CD1c-positive myeloid dendritic cell (primary cell): ENCODE measurements around the gene LINC01488.

Experiments used
- DNase-seq: peaks from one replicate; pipeline ENCODE4 v3.0.0-alpha.2; 2016; ENCODE audit errors: extremely low spot score

LINC01488 gene

DNA sequence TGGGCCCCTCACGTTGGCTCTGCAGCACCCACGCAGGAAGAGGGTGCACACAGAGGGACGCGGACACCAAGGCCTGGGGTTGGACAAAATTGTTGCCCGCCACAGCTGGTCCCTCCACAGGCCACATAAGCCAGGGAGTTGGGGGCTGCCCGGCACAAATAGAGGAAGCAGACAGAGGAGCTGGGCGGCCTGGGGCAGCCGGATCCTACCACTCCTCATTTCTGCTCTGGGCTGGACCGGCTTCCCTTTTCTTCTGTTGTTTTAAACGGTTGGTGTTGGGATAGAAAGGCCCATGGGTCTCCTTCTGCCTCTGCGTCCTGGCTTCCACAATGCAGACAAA lies 36.4 kb upstream of the LINC01488 start:
- DNase-seq = peak; percentile 72

DNA sequence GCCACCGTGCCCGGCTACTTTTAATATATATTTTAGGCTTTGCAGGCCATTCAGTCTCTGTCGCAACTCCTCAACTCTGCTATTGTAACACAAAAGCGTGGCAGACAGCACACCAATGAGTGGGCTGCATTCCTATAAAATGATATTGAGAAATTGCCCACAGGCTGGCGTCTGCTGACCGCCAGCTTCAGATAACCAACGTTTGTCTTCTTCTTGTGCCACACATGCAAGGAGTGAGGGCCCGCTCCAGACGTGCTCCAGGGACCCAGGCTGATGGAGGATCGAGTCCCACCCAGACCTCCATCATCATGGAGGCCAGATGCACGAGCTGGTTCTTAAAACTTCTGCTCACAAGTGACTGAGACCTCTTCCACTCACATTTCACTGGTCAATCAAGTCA lies 35.4 kb upstream of the LINC01488 start:
- DNase-seq = peak; percentile 36

DNA sequence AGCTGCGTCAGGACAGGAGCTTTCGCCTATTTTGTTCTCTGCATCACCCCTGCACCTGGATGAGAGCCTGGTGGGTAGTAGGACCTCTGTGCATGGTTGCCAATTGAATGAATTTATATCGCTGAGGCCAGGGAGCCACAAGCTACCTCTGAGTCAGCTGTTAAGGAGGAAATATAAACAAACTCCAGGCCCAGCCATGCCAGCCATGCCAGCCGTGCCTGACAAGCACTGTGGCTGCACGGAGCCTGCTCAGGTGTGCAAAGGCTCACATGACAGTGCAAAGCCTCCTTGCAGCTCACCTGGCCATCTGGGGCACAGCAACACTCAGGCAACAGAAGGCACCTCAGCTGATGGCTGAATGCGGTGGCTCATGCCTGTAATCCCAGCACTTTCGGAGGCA lies 33.7 kb upstream of the LINC01488 start:
- DNase-seq = no peak

DNA sequence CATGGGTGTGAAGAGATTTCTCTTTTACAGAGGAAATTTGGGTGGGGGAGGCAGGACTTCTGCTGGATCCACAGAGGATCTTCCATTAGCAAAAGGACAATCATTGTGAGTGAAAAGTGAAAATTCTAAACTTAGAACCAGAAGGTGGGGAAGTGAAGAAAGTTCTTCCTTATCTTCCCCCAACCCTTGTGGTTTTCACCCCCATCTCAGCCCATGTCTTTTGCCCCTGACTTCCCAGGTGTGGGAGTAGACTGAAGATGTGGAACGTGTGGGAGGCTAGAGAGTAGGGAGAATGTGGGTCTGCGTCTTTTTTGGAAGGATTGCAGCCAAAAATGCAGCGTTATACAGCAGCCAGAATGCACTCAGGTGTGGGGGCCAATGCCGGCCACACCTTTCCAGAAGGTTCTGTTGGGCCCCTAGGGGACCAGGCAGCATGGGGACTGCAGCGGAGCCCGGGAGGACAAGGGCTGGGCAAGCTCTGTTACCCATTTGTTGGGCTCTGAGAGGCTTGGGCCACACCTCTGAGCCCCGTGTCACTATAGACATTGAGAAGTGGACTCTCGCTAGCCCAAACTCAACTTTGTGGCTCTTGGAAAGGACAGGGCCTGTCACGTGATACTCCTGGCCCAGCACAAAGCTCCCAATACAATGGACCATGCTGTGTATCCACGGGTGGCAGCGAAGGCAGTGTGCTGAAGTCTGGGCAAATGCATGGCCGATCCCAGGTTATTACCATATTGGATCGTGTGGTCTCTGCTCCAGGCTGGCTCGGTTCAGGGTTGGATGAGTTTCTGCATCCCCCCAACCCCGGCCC lies 32.8 kb upstream of the LINC01488 start:
- no peak for DNase-seq

DNA sequence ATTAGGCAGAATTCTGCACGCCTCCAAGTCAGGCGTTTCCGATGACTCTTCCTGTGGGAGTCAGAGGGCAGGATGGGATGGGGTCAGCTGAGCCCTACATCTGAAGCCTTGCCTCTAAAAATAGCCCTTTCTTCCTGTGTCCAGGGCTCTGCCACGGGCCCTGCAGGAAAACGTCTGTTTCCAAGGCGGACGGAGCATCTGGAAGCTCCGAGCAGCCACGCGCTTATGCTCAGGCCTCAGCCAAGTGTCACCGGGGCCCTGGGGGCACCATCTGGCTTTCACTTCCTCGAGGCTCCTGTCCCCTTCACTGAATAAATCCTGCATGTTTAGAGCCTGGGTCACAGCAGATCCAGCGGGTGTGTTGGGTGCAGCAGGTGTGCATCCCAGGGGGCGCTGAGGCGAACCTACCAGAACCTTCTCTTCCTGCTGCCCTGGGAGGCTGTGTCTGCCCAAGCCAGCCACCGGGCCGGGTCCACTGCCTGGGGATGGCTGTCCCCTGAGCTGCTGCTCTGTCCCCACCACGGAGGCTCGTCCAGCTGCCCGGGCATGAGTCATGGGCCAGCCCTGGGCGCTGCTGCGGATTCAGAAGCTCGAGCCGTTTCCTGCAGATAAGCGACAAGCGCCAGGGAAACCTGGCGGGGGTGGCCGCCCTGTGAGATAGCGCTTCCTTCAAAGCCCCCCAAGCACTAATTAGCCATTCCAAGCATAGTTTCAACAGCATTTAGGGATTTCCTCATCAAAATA lies 32.0 kb upstream of the LINC01488 start:
- DNase-seq = peak; percentile 60

DNA sequence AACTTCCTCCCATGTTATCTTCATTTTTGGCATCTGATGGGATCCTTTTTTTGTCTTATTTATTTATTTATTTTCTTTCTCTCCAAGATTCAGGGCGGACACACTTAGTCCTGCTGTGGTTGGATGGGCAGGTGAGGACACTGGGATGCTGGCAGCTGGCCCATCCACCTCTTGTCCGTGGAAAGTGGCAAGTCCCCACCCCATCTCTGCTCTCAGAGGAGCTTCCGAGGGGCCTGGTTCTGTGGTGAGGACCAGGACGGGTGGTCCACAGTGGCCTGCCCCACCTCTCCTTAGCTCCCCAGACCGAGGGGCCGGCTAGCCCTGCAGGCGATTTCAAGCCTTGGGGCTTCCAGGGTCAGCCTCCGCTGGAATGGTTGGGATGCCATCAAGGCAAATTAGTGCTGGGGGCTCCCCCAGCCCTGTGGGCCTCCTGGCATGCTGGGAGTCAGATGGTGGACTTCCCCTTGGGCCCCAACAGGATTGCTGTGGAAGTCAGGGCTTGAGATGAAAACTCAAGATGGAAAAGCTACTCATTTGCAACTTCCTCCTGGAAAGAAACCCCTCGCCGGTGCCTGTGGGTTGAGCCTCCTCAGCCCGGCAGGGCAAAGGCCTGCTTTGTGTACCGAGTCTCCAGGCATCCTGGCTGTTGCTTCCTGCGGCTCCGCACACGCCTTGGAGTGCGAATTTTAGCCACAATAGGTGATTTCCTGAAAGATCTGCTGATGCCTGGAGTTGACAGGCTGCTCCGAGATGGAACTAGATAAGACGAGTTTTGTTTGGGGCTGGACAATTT lies 31.2 kb upstream of the LINC01488 start:
- DNase-seq = no peak

DNA sequence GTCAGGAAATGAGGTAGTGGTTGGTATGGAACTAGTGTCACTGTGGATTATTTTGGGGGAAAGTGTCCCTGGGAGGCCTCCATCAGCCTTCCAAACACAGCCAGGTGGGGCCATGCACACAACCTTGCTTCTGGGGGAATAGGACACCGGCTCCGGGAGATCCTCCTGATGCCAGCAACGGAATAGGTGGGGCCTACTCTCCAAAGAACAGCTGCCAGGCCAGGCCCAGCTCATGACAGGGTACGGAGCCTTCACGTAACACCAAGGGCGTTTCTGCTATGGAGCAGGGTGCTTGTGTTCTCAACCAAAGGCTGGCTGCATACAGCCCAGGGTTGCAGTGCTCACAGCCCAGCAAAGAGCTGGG lies 30.6 kb upstream of the LINC01488 start:
- no peak for DNase-seq

DNA sequence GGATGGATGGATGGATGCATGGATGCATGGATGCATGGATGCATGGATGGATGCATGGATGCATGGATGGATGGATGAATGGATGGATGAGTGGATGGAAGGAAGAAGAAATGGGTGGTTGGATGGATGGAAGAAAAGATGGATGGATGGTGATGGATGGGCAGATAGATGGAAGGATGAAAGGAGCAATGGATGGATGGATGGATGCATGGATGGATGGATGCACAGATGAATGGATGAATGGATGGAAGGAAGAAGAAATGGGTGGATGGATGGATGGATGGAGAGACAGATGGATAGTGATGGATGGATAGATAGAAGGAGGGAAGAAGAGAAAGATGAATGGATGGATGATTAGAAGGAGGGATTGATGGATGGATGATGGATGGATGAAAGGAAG lies 30.2 kb upstream of the LINC01488 start:
- DNase-seq = no peak

DNA sequence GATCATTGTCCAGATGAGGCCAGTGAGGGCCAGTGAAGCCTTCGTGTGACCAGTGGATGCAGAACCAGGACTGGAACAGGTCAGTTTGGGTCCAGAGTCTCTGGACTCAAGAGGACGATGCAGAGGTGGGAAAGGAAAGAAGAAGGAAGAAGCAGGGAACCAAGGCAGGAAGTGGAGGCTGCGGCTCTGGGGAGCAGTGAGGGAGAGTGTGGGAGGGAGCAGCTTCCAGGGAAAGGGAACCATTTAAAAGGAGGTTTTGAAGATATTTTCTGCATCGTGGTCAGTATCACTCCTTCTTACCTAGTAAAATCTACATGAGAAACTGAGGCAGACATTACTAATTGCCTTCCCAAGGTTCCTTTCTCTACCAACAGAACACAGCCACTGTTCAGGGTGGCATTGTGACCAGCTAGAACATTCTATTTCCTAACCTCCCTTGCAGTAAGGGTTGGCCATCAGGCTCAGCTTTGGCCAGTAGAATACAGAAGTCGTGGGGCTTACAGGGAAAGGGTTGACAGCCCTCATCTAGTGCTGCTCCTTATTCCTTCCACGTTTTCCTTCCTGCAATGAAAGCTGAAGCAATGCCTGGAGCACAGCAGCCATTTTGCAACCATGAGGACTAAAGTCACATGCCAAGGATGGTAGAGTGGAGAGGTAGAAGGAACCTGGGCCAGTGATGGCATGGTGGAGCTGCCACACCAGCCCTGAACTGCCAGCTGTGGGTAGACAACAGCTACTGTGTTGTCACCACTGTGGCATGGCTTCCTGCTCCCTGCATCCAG lies 29.1 kb upstream of the LINC01488 start:
- DNase-seq = peak; percentile 38

DNA sequence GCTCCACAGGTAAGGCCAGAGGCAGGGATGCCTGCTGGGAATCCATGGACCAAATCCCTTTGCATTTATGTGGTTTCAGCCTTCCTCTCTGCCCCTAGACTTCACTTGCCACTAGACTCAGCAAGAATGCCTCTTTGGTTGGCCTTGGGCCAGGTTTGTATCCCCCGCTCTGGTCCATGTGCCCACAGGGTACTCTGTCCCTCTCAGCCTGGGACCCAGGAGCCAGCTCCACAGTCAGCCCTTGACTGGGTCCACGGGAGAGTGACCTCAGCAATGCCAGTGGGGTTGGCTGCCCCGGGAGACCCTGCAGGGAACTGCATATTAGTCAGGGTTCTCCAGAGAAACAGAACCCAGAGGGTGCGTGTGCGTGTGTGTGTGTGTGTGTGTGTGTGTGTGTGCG lies 28.3 kb upstream of the LINC01488 start:
- no peak for DNase-seq

DNA sequence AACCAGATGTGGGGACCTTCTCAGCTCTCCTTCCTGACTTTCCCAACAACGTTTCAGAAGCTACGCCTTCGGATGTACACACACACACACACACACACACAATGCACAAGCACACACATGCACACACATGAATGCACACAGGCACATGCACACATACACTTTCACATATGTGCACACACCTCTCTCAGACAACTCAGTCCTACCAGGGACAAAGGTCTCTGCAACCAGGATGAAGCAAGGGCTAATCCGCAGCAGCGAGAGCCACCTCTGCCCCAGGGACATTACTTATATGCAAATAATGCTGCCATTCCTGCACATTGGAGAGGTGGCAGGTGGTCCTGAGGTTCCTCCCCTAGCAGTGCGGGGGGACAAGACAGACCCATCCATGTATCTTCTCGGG lies 27.4 kb upstream of the LINC01488 start:
- DNase-seq = no peak

DNA sequence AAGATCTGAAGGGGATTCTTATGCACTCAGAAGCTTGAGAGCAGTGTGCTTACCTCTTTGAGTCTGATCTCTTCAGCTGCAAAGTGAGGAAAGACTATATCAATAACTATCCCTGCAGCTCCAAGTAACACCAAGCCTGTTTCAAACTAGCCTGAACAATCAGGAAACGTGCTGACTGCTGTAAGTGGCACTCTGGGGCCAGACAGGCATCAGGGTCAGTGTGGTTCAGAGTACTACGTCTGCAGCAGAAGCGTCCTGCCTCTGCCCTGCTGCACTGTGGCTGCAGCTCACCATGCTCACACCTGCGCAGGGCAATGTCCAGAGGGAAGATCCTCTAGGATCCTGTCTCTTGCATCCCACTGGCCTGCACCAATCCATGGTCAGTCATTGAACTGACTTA lies 25.5 kb upstream of the LINC01488 start:
- DNase-seq = no peak

DNA sequence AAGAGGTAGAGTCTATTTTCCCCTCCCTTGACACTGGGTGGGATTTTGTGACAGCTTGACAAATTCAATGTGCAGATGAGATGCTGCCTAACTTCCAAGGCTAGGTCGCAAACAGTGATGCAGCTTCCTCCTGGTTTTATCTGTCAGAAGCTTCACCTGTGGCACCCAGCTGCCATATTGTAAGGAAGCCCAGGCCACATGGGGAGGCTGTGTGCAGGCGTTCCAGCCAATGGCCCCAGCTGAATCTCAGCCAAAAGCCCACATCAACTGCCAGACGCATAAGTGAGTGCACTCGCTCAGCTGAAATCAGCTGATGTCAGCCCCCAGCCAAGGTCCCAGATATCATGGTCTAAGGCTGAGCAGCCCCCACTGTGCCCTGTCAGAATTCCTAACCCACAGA lies 24.8 kb upstream of the LINC01488 start:
- no peak for DNase-seq

DNA sequence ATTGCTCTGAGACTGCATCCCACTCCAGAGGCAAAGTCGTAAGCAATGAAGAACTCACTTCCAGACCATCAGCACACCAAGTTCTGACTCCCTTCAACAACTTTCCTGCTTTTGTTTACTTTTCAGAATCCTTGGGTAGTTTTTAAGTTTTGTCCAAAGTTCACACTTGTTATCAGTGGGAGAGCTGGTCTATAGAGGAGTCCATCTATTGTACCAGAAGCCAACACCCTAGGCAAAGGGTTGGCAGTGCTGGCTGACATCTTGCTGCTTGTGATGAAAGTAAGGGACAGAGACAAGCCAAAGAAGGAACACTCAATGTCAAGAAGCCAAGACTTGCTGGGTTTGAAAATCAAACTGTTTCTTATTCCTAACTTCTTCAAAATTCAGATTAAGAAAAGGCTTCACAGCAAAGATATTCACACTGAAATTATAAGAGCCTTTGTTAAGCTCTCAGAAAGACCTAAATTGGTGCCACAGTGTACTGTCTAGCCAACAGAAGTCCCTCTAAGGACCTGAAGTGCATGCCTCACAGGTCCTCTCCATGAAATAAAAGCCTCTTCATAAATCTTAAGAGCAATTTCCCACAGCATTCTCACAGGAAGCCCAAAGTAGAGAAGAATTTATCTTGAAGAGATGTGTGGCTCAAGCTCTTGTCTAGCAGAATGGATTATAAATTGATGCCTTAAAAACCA lies 21.5 kb upstream of the LINC01488 start:
- no peak for DNase-seq

DNA sequence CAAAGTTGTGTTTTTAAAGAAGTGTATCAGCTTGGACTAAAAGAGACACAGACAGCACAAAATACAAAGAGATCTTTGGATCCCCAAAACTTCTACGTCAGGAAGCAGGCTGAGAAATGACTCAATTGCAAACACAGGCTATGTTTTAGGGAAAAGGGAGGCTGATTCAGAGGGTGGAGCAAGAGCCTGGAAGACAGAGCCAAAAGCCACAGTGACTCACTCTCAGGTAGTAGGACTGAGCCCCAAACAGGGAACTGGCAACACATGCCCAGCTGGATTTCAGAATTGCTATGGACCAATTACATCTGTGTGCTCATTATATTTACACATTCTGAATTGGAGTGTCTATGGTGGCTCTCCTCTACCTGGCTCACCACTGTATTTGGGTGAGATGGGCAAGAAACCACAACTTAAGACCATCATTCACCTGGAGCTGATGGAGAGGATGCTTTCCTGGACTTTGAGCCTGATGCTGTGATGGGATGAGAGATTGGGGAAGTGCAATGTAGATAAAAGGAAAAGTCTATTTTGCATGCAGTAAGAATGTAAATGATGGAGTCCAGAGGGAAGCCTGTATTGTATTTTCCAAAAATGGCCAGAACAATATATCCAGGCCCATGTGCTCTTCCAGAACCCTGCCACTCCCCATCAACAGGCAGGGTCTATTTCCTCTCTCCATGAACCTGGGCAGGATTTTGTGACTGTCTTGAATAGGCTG lies 20.8 kb upstream of the LINC01488 start:
- peak; percentile 37 for DNase-seq

DNA sequence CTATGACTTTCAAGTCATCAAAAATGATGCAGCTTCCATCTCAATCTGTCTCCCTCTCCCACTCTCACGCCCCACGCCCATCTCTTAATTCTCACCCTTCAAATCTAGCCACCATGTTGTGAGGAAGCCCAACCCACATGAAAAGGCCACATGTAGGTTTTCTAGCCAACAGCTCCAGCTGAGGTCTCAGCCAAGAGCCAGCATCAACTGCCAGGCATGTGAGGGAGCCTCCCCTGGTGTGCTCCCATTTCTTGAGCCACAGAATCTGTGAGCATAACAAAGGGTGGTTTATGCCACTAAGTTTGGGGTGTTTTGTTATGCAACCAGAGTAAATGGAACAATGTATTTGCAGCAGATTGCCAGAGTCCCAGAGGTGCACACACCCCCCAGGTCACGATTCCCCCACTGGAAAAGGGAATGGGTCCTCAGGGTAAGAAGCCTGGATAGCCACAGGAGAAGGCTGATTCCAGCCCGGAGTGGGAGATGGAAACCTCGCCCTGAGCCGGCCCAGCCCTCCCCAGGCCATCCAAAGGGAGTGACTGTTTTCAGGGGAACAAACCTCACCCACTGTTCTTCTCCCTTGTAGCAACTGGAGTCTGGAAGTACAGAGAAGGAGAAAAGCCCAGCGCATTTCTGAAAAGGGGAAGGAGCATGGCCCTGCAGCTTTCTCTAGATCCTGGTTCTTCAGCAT lies 20.0 kb upstream of the LINC01488 start:
- no peak for DNase-seq

DNA sequence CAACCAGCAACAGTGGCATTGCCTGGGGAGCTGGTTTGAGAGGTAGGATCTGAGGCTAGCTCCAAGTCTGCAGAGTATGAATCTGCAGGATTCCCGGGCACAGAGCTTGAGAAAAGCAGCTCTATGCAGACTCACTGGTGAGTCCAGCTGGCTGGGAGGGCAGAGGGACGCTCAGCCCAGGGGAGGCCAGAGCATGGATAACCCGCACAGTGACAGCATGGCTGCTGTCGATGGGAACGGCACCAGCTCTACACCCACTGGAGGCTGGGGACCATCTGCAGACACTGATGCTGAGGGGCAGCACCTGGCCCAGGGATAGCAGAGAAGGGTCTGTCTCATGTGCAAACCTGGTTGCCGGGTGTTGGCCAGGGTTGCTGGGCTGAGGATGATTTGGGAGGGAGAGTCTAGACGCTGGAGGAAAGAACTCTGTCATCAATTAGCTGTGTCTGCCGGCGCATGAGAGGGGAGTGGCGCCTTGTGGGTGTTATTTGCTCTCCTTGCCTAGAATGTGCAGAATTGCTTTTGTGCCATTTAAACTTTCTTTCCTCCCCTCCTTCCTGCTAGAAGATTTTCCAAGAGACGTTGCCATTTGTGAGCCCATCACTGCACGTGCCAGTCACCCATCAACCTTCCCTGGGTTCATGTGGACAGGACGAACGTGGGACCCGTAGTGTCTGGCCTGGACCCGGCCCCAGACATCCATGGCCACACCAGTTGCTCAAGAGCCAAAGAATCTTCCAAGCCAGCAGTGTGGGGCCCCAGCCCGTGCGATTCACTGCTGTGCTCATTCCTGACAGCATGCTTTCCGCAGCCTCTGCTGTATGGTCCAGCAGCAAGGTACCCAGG lies 19.1 kb upstream of the LINC01488 start:
- DNase-seq = no peak

DNA sequence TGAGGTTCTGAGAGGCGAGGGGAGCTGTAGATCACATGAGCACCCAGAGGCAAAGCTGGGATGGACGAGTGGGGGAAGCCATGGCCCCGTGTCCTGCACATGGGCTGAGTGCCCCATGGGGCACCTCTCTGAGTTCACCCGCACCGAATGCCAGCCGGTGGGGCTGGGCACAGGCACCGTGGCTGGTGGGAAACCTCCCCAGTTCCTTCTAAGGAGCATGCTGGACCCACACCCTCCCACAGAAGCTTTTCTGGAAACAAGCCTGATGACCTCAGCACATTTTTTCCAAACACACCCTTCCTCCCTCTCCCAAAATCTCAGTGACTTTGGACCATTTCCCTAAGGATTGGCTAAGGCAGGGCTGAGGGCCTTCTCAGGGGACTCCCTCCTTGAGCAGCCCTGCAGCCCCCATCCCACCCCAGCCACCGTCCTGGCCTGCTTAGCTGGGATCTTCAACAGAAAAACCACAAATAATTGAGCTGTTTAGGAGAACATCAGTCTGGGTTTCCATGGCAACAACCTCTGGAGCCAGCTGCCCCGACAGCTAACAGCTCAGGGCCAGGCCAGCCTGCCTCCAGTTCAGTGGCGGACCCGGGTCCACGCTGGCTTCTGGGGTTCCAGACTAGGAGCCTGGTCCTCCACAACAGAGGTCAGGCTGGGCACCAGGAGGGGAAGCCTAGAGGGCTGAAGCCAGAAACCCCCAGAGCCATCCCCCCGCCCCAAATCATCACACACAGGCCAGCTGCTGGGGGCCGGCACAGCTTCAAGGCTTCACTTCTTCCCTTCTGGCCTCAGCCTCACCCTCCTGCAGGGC lies 18.1 kb upstream of the LINC01488 start:
- no peak for DNase-seq
